ENCODE data around the gene PCBP3.

The PCBP3 gene

GRCh38 chr21:45740491-45741357 is 97.2 kb downstream of the PCBP3 start:
- H3K27ac ChIP-seq: no peak overlapping the region
- TF ChIP-seq, protein P1, sequence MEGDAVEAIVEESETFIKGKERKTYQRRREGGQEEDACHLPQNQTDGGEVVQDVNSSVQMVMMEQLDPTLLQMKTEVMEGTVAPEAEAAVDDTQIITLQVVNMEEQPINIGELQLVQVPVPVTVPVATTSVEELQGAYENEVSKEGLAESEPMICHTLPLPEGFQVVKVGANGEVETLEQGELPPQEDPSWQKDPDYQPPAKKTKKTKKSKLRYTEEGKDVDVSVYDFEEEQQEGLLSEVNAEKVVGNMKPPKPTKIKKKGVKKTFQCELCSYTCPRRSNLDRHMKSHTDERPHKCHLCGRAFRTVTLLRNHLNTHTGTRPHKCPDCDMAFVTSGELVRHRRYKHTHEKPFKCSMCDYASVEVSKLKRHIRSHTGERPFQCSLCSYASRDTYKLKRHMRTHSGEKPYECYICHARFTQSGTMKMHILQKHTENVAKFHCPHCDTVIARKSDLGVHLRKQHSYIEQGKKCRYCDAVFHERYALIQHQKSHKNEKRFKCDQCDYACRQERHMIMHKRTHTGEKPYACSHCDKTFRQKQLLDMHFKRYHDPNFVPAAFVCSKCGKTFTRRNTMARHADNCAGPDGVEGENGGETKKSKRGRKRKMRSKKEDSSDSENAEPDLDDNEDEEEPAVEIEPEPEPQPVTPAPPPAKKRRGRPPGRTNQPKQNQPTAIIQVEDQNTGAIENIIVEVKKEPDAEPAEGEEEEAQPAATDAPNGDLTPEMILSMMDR (conservative IDR thresholded peaks at IDR 0.05): no peak

- TF ChIP-seq, protein P1 (conservative IDR thresholded peaks at IDR 0.05): no peak
- H3K27ac ChIP-seq: no peak overlapping the region
Measured at GRCh38 chr21:45741691-45742090, 98.2 kb downstream of the PCBP3 start.

GRCh38 chr21:45742247-45742646 is 98.7 kb downstream of the PCBP3 start:
- TF ChIP-seq, protein P1 (conservative IDR thresholded peaks at IDR 0.05): no peak
- H3K27ac ChIP-seq: no peak overlapping the region

DNA sequence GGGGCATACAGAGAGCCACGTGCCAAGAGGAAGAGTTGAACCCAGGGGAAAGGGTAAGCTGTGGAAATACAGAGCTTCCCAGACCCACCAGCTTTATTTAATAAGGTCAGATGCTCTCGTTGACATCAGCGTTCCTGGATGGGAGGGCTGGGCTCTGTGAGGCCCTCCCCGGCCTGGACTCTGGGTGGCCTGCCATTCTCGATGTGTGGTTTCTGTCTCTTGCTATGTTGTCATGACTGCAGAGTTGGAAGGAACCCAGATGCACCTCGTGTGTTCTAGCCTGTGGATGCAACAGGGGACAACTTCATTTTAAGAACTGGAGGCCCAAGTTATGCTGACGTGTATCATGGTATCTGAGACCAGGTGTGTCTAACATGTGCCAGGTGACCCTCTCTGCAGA is 101.7 kb downstream of the PCBP3 start:
- no peak overlapping the region for H3K27ac ChIP-seq
- TF ChIP-seq, protein P1 (conservative IDR thresholded peaks at IDR 0.05): no peak

GRCh38 chr21:45747233-45747766 is 103.8 kb downstream of the PCBP3 start:
- TF ChIP-seq, protein P1 (conservative IDR thresholded peaks at IDR 0.05): no peak
- no peak overlapping the region for H3K27ac ChIP-seq

- TF ChIP-seq, protein P1 (conservative IDR thresholded peaks at IDR 0.05): no peak
- H3K27ac ChIP-seq: no peak overlapping the region
Measured at GRCh38 chr21:45747802-45748445, 104.4 kb downstream of the PCBP3 start.

- TF ChIP-seq, protein P1 (conservative IDR thresholded peaks at IDR 0.05): no peak
- no peak overlapping the region for H3K27ac ChIP-seq
Measured at GRCh38 chr21:45748593-45748992, 105.1 kb downstream of the PCBP3 start.
